ENCODE data around the gene CD81. TPM values are rescaled to one million over a fixed set of nuclear protein-coding genes. Genes with fewer than 3 reads are reported as not detected.
A peak's percentile ranks its signal among the peaks of the same experiment; 100 is the strongest.

CD81 gene
- total and polyA plus RNA-seq, 2 donors from 2014 or later = 827 to 950 TPM

- FAIRE-seq (no peak), DNase-seq (peak in 1 of 5 donors; percentile 73)
These were observed 16.2 kb downstream of the CD81 start for GRCh38 chr11:2393111-2393868.

GRCh38 chr11:2393941-2394817 lies 17.1 kb downstream of the CD81 start:
- Histone ChIP-seq H3K9ac (ENCODE audit: low read length in 3 of 3) (no peak overlapping the region), H3K4me3 (ENCODE audit: low read length in 3 of 3) (no peak overlapping the region), H3K27me3 (ENCODE audit: control insufficient read depth, insufficient read depth, low read length) (no peaks in the 10 kb centered on the region), H3K27ac (ENCODE audit: low read depth in 2 of 2, low read length in 2 of 2) (no peak overlapping the region), H3K36me3 (ENCODE audit: control insufficient read depth in 2 of 3, insufficient read depth in 3 of 3, low read length in 3 of 3) (peaks cover 2 to 11% (median 5%) of the 10 kb centered on the region in 3 donors), H3K4me1 (ENCODE audit: control insufficient read depth in 2 of 3, insufficient read depth in 2 of 3, low read depth in 1 of 3, low read length in 3 of 3) (peaks cover 0 to 20% (median 4%) of the 10 kb centered on the region in 3 donors), H3K9me3 (ENCODE audit: control insufficient read depth in 2 of 3, insufficient read depth in 1 of 3, low read length in 3 of 3) (no peaks in the 10 kb centered on the region)
- FAIRE-seq (no peak), DNase-seq (peak in 1 of 5 donors; percentile 74)
- TF ChIP-seq CTCF (IDR thresholded peaks at IDR 0.05; ENCODE audit: borderline replicate concordance, extremely low read depth, insufficient read depth) = no peak
- intact Hi-C loops (cut with DNase I) = no loop called here

More at GRCh38 chr11:2393111-2393868, 16.2 kb downstream of the CD81 start:
- H3K27me3 ChIP-seq (ENCODE audit: control insufficient read depth, insufficient read depth, low read length) = no peaks in the 10 kb centered on the region
- H3K4me3 ChIP-seq (ENCODE audit: low read length in 3 of 3) = no peak overlapping the region
- TF ChIP-seq CTCF (IDR thresholded peaks at IDR 0.05; ENCODE audit: borderline replicate concordance, extremely low read depth, insufficient read depth) = no peak
- no peak overlapping the region for H3K27ac ChIP-seq (ENCODE audit: low read depth in 2 of 2, low read length in 2 of 2)
- intact Hi-C loops (cut with DNase I) = no loop called here
- H3K4me1 ChIP-seq (ENCODE audit: control insufficient read depth in 2 of 3, insufficient read depth in 2 of 3, low read depth in 1 of 3, low read length in 3 of 3) = peaks cover 0 to 25% (median 13%) of the 10 kb centered on the region in 3 donors
- no peak overlapping the region for H3K9ac ChIP-seq (ENCODE audit: low read length in 3 of 3)
- H3K9me3 ChIP-seq (ENCODE audit: control insufficient read depth in 2 of 3, insufficient read depth in 1 of 3, low read length in 3 of 3) = no peaks in the 10 kb centered on the region
- H3K36me3 ChIP-seq (ENCODE audit: control insufficient read depth in 2 of 3, insufficient read depth in 3 of 3, low read length in 3 of 3) = peaks cover 2 to 11% (median 5%) of the 10 kb centered on the region in 3 donors

GRCh38 chr11:2394818-2395105 lies 17.7 kb downstream of the CD81 start:
- H3K9me3 ChIP-seq (ENCODE audit: control insufficient read depth in 2 of 3, insufficient read depth in 1 of 3, low read length in 3 of 3) = no peaks in the 10 kb centered on the region
- peaks cover 2 to 11% (median 5%) of the 10 kb centered on the region in 3 donors for H3K36me3 ChIP-seq (ENCODE audit: control insufficient read depth in 2 of 3, insufficient read depth in 3 of 3, low read length in 3 of 3)
- DNase-seq (peak in 1 of 5 donors; percentile 76), FAIRE-seq (no peak)
- TF ChIP-seq CTCF (IDR thresholded peaks at IDR 0.05; ENCODE audit: borderline replicate concordance, extremely low read depth, insufficient read depth) = no peak
- intact Hi-C loops (cut with DNase I) = no loop called here
- H3K4me3 ChIP-seq (ENCODE audit: low read length in 3 of 3) = no peak overlapping the region
- no peak overlapping the region for H3K9ac ChIP-seq (ENCODE audit: low read length in 3 of 3)
- no peaks in the 10 kb centered on the region for H3K27me3 ChIP-seq (ENCODE audit: control insufficient read depth, insufficient read depth, low read length)
- H3K4me1 ChIP-seq (ENCODE audit: control insufficient read depth in 2 of 3, insufficient read depth in 2 of 3, low read depth in 1 of 3, low read length in 3 of 3) = peaks cover 0 to 20% (median 5%) of the 10 kb centered on the region in 3 donors
- no peak overlapping the region for H3K27ac ChIP-seq (ENCODE audit: low read depth in 2 of 2, low read length in 2 of 2)

All from kidney (tissue), 14 donors.